H1 (cell line): ENCODE data around the gene KCNB1. TPM values are rescaled to one million over a fixed set of nuclear protein-coding genes. Genes with fewer than 3 reads are reported as not detected.

Experiments used
- ATF3 ChIP-seq: IDR thresholded peaks from 2 replicates; pipeline ENCODE4 v1.6.1; 2011; ENCODE audit warnings: low read depth, mild to moderate bottlenecking, low read length; ENCODE audit not compliant: insufficient read depth
- SP4 ChIP-seq: IDR thresholded peaks from 2 replicates; pipeline ENCODE4 v1.6.1; 2012; ENCODE audit warnings: low read length, inconsistent platforms
- SRF ChIP-seq: IDR thresholded peaks from 2 replicates; pipeline ENCODE4 v1.6.1; 2011; ENCODE audit warnings: mild to moderate bottlenecking, low read depth, low read length, moderate library complexity
- polyA plus RNA-seq, 7 experiments: library from polyadenylated mRNA; depleted of rRNA in 3 of 7; stranded (reverse) in 5 of 7; unstranded in 2 of 7; fragments of >200 nt in 5 of 7; fragments of 200-250 nt in 2 of 7; gene quantifications; 1 replicate in 5 of 7; 2 replicates in 1 of 7; 4 replicates in 1 of 7; pipeline versions ENCODE4 v1.2.1 to v1.2.3, GENCODE V29; 2011 to 2013; ENCODE audit warnings: missing spikeins in 2 of 7, mixed read lengths in 2 of 7
- total RNA-seq: library from RNA; stranded (reverse); fragmentation: NEBNext Ultra II Directional; extraction: Animal tissue kit (Norgen Biotek cat#: 25700); gene quantifications from 2 replicates; pipeline ENCODE4 v1.2.1, GENCODE V29; 2021

Gene KCNB1
- total and polyA plus RNA-seq, 2 of the 8 experiments (the other 6 are each of a cell fraction or from before 2014, with no cell fraction given), result 0.58 to 0.67 TPM

GRCh38 chr20:49361862-49362660 is 120.4 kb downstream of the KCNB1 start (continued):
- TF ChIP-seq SP4, result no peak
- TF ChIP-seq SRF, result no peak
- no peak for TF ChIP-seq ATF3
